M059J (cell line): ENCODE results near the gene CDC16. TPM values are rescaled to one million over a fixed set of nuclear protein-coding genes. Genes with fewer than 3 reads are reported as not detected.

ENCODE experiments used
- DNase-seq: peaks from one replicate; pipeline ENCODE4 v3.0.0-alpha.2; 2012; ENCODE audit warnings: low read depth
- total RNA-seq: library from RNA; depleted of rRNA; stranded (reverse); fragments of >200 nt; shearing (Covaris generic); gene quantifications from 2 replicates; pipeline ENCODE4 v1.2.3, GENCODE V29; 2014

Gene CDC16
- total RNA-seq, 1 experiment from 2014 or later = 29.8 TPM

DNA sequence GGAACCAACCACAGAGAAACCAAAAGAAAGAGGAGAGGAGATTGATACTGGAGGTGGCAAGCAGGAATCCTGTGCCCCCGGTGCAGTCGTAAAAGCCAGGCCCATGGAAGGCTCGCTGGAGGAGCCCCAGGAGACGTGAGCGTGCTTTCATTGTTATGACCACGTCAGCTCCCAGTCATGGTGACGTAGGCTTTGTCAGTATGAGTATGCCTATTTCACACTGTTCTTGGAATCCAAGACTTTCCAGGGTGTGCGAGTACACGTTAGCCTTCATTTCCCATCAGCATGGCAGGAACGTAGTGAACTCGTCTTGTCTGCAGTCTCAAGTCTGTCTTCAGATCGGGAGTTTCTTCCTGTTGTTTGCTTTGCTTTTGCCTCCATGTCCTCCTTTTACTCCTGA lies 64.2 kb downstream of the CDC16 start:
- no peak for DNase-seq

DNA sequence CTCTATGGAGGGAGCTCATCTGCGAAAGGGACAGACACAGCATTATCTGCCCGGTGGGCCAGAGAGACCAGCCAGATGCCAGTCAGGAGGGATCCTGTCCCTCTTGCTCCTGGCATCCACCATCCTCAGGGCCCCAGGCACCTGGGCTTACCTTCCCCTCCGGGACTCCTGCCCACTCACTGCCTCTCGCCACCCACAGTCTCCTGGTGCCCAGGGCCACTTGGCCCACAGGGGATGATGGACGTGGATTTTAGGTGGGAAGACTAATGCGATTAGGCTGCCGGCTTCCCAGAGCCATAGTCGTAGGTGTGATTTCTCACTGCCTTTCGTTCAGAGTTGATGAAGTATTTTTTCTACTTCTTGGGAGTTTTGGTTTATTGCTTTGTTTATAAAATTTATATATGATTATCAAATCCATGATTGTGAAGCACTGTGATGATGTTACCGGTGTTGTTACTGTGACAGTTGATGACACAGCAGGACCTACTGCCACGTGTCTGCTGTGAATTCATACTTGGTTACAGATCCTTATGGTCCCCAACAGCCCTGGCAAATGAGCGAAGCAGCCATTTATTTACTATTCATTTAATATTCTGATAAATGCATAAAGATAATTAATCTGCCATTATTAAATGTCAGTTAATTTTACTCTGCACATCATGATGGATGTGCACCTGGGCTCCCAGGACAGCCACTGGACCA lies 65.1 kb downstream of the CDC16 start:
- DNase-seq = no peak

DNA sequence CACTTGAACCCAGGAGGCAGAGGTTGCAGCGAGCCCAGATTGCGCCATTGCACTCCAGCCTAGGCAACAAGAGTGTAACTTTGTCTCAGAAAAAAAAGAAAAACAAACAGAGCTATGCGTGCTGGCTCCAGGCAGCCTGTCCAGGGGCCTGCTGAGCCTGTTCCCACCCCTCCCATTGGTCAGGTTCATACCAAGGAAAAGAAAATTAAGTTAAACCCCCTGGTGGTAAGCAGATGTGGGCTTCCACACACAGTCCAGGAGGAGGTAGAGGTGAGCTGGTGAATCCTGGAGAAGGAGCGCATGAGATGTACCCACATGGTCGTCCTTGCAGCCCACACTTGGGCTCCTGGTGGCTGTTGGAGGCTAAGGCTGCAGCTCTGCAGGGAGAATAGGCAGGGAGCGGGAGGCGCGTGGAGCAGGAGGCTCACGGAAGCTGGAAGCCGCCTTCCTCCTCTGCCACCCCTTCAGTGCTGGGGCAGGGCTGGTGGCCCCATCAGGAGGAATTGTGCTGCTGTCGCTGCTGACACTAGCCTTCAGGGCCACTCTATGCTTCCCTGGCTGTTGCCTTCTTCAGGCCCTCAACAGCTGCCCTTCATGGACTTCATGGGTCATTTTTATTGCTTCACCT lies 69.1 kb downstream of the CDC16 start:
- DNase-seq = no peak

DNA sequence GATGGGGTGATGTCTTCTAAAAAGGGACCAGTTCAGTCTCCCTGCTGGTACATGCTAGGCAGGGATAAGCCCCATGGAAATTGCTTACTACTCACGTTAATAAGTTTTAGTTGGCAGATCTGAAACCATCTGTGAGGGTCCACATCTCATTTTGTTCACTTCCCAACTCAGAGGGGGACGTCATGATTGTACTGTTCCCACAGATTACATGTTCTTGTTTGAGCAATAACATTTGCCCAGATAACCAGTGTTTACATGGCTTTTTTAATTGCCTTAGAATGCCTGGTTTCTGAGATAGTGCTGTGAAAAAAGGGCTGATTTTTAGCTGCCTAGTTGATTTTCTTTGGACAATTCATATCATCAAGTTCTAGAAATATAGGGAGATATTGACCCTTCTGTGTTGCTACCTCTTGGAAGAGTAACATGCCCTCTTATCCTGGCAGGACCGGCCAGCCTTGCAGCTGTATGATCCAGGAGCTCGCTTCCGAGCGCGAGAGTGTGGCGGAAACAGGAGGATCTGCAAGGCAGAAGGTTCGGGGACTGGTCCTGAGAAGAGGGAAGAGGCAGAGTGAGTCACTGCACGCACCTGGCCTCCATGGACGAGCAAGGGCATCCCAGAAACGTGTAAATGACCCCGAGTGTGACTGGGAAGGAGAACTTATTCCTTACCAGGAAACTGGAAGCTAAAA lies 69.8 kb downstream of the CDC16 start:
- DNase-seq = no peak

DNA sequence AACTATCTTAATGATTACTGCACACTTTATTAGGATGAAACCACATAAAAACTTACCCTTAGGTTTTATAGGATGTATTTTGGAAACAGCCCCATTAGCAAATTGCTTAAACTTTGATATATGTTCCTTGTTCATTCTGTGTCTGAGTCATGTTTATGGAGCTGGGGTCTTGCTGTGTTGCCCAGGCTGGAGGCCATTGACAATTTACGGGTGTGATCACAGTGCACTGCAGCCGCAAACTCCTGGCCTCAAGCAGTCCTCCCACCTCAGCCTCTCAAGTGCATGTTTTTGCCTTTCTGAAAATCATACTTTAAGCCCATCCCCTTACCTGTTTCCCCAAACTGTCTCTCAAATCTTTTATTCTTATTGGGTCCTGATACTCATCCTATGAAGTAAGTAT lies 74.4 kb downstream of the CDC16 start:
- no peak for DNase-seq

DNA sequence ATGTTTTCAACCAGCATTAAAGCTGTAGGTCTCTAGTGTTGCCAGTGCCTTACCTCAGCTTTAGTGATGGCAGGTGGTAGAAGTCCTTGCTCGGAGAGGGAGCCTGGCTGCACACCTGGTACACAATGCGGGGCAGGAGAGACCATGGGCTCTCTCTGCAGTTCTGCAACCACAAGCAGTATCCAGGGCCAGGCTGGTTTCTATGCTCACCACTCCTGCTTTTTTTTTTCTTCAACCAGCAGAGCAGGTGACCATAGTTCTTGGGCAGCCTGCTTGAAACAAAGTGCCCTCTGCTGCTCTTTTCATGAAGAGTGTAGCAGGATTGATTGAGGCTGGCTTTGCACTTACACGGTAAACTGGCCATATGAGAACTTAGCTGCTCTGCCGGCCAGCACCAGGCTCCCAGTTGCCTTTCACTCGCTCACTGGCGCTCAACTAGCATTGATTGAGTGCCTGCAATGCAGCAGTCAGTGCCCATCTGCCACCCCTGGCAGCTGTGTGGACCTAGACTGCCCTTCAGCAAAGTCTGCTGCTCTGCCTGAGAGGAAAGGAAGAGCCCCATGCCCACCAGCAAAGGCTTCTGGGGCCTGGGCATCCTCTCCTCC lies 75.2 kb downstream of the CDC16 start:
- no peak for DNase-seq

DNA sequence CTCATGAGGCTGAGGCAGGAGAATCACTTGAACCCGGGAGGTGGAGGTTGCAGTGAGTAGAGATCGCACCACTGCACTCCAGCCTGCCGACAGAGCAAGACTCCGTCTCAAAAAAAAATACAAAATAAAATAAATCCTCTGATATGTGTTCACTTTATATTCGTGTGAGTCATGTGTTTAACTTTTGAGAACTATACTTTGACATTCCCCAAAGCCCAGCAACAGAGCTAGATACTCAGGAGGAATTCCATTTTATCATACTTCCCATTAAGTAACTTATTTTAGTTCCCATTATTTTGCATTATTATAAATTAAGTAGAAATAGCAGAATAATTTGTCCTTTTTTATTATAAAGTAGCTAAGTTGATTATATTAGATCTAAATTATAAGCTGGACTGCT lies 76.3 kb downstream of the CDC16 start:
- DNase-seq = no peak

DNA sequence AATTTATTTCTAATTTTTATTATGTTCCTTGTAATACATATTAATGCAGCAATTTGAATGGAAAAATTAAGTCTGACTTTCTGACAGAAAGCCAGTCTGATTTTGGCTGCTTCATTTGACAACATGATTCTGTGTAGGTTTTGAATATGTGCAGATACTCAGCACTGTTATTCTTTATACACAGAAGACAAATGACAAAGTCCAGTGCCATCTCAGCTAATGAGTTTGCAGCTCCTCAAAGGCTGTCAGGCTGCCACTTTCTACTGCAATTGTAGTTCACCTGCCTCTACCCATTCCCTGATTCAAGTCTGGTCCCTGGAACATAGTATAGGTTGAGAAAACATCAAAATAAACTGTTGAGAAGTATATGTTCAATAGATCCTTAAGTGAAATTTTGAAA lies 76.7 kb downstream of the CDC16 start:
- DNase-seq = no peak

DNA sequence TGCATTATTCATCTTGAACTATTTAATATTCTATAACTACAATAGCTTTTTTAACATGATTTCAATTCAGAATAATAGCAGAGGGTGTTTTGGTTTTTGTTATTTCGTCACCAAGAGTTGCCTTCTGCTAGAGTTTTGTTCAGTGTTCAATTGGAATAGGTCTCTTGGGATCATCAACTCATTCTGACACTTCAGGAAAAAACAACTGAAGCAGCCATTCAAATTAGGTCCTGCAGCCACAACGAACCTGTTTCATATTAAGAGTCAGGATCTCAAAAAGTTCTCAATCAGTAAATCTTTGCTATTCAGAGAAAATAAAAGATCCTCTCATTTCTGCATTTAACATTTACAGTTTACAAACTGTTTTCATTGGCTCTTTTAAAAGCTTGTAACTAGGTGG lies 77.2 kb downstream of the CDC16 start:
- DNase-seq = no peak

DNA sequence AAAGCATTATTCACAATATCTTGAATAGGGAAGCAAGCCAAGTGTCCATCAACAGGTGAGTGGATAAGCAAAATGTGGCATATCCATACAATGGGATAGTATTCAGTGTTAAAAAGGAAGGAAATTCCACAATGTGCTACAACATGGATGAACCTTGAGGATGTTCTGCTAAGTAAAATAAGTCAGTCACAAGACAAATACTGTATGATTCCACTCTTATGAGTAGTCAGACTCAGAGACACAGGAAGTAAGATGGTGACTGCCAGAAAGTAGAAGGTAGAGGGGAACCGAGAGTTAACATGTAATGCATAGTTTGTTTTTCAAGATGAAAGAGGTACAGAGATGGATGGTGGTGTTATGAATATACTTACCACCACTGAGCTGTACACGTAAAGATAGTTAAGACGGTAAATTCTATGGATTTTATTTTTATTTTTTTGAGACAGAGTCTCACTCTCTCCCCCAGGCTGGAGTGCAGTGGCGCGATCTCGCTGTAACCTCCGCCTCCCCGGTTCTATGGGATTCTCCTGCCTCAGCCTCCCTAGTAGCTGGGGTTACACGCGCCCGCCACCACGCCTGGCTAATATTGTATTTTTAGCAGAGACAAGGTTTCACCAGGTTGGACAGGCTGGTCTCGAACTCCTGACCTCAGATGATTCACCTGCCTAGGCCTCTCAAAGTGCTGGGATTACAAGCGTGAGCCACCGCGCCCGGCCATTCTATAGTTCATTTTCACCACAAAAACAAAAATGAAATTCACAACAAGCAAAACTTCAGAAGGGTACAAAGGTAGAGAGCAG lies 78.6 kb downstream of the CDC16 start:
- peak; percentile 30 for DNase-seq

DNA sequence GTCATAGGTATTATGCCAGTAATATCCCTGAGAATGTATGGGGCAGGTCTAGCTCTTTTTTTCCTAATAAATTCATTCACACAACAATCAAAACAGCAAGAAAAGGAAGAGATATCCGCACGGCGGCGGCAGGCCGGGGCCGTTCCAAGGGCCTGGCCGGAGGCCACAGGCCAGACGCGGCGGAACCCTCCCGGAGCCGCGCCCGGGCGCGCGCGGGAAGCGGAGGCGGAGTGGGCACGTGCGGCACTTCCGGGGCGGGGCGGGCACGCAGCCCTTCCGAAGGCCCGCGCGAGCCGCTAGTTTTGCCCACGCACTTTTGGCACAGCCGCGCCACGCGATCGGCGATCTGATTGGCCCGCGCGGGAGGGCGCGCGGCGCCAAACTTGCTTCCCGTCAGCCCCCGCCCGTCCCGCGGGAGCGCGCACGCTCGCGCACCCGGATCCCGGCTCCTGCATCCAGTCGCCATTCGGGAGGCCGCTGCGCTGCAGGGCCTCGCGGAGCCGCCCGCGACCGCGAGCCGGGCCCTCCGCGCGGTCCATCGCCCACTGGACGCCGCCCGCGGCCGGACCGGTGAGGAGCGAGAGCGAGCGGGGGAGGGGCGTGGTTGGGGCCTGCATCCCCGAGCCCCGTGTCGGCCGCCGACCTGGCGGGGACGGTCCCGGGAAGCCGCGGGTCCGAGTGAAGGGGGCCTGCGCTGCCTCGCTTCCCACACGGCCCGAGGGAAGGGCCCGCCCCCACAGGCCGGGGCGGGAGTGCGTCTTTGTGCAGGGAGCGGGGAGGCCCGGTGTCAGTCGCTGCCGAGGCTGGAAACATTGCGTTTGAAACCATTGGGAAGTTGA lies 79.6 kb downstream of the CDC16 start, which contains the start of gene CHAMP1:
Gene CHAMP1 (plus strand): TSS at position 430 of the 839 bp plus-strand sequence. CDS start 9,340 bp downstream, outside the sequence.
- peak; percentile 91 for DNase-seq

DNA sequence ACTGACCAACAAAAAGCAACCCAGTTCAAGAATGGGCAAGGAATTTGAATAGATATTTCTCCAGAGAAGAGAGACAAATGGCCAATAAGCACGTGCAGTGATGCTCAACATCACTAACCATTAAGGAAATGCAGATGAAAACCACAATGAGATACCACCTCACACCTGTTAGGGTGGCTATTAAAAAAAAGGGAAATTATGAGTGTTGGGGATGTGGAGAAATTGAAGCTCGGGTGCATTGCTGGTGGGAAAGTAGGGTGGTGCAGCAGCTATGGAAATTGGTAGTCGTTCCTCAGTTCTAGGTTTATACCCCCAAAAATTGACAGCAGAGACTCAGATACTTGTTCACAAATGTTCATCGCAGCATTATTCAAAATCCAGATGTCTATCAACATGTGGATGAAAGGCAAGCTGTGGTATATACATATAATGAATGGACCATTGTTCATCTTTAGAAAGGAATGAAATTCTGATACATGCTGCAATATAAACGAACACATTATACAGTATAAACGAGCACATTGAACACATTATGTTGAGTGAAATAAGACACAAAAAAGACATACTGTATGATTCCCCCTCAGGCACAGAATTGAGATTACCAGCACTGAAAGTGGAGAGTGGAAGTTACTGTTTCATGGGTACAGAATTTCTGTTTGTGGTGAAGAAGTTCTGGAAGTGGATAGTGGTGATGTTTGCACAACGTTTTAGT lies 80.5 kb downstream of the CDC16 start:
- DNase-seq = no peak

DNA sequence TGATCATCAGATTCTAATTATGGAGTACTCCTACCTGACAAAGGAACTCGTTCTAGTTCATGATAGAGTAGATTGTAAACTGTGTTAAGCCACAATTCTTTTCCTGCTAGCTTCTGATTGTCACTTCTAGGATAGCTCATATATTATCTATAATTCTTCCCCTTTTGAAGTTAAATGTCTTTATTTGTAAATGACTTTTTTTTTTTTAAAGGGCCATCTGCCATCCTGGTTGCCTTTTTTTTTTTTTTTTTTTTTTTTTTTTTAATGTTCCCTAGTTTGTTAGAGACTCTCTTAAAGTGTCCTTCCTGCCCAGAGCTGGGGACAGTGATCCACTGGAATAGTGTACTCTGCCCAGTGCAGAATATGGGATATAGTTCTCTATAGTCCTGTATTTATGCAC lies 83.9 kb downstream of the CDC16 start:
- no peak for DNase-seq

DNA sequence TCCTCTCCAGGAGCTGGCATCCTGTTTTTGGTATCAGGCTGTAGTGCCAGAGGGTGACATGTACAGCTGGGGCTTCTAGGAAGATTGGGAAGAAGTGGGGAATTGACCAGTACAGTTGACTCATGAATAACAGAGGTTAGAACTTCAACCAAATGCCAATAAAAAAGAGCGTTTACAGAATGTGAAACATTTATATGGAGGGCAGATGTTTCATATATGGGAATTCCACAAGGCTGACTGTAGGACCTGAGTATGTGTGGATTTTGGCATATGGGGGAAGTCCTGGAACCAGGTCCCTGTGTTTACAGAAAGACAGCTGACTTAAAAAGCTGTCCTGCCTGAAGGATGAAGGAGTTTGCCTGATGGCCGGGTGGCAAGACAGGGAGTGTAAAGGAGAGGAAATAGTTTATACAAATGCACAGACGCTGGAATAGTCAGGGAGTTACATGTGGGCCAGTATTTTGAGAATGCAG lies 84.8 kb downstream of the CDC16 start:
- peak; percentile 53 for DNase-seq

DNA sequence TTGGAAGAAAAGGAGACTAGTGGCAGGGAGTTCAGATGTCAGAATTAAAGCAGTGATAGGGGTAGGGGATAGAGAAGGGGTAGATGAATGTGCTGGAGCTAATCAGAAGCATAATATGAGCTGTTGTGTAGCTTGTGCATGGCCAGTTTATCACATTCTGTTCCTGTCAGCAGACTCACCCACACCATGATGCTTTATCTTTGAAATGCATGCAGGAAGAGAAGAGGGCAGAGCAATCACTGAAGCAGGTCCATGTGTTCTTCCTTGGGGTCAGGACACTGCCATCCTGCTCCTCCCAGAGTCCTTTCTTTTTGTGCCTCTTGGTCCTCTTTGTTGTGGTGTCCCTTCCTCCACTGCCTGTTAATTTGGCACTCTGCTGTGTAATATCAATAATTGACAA lies 85.4 kb downstream of the CDC16 start:
- no peak for DNase-seq

DNA sequence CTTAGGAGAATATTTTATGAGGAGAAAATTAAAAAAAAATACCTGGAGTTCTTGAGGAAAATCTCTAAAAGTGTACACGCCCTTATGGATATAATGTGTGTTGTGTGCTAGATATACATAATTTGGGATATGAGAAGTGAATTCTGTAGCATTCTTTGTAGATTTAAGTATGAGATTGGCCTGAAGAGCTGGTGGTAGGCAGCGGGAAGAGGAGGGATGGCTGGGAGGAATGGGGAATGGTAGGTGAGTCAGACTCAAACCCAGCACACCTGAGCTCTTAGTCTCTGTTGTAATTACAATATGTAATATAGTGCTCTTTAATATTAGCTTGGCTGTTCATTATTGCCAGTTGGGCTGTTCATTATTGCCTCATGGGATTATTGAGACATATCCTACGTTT lies 86.6 kb downstream of the CDC16 start:
- no peak for DNase-seq
